NCI-H2081 (cell line): Measurements from ENCODE around the gene ZNF254.
"Not testable (repeated sequence)": the region's sequence is repeated elsewhere in the genome, so short reads cannot be mapped to it uniquely, and the experiment has no call there.

Source experiments
- DNase-seq, 2 experiments: peaks; one replicate each; lab custom pipeline; 2025; lab: John Stamatoyannopoulos, UW

ZNF254 gene

GRCh38 chr19:24072720-24073119 lies 14.3 kb upstream of the ZNF254 start:
- DNase-seq = no peak

GRCh38 chr19:24073807-24074206 lies 13.2 kb upstream of the ZNF254 start:
- DNase-seq = no peak

GRCh38 chr19:24074720-24075454 lies 12.1 kb upstream of the ZNF254 start:
- DNase-seq = no peak

GRCh38 chr19:24075530-24075929 lies 11.5 kb upstream of the ZNF254 start:
- not testable (repeated sequence) for DNase-seq

GRCh38 chr19:24078680-24079079 lies 8.3 kb upstream of the ZNF254 start:
- no peak for DNase-seq

- no peak for DNase-seq
These were observed 5.9 kb upstream of the ZNF254 start for GRCh38 chr19:24081056-24081455.

- DNase-seq = no peak
These were observed 11.4 kb downstream of the ZNF254 start for GRCh38 chr19:24098359-24098758.

- DNase-seq = no peak
These were observed 12.8 kb downstream of the ZNF254 start for GRCh38 chr19:24099829-24100228.

GRCh38 chr19:24100597-24100996 lies 13.6 kb downstream of the ZNF254 start:
- DNase-seq = not testable (repeated sequence)

- DNase-seq = no peak
These were observed 14.6 kb downstream of the ZNF254 start for GRCh38 chr19:24101459-24102115.

- no peak for DNase-seq
These were observed 40.6 kb downstream of the ZNF254 start for GRCh38 chr19:24127601-24128000.

- no peak for DNase-seq
These were observed 53.1 kb downstream of the ZNF254 start for GRCh38 chr19:24140099-24140498.

GRCh38 chr19:24140591-24140990 lies 53.6 kb downstream of the ZNF254 start:
- no peak for DNase-seq

- DNase-seq = no peak
These were observed 54.6 kb downstream of the ZNF254 start for GRCh38 chr19:24141612-24142011.

GRCh38 chr19:24142771-24143170 lies 55.8 kb downstream of the ZNF254 start:
- DNase-seq = no peak

GRCh38 chr19:24159707-24160106 lies 72.7 kb downstream of the ZNF254 start:
- peak in 1 of 2 experiments; percentile 8 for DNase-seq

- no peak for DNase-seq
These were observed 79.1 kb downstream of the ZNF254 start for GRCh38 chr19:24166055-24166454.

GRCh38 chr19:24173882-24174281 lies 86.9 kb downstream of the ZNF254 start:
- no peak for DNase-seq

GRCh38 chr19:24177686-24178085 lies 90.7 kb downstream of the ZNF254 start:
- DNase-seq = no peak

- DNase-seq = no peak
These were observed 91.2 kb downstream of the ZNF254 start for GRCh38 chr19:24178207-24178606.
